Body of pancreas (tissue), 4 donors: ENCODE results near the gene AP1G1. TPM values are rescaled to one million over a fixed set of nuclear protein-coding genes. Genes with fewer than 3 reads are reported as not detected.

ENCODE experiments used
- ATAC-seq: fragments of 150-250 bp; one replicate; pipeline ENCODE4 v1.9.1; 2016
- DNase-seq, 4 donors: peaks; one replicate each; pipeline ENCODE4 v3.0.0-alpha.2; 2019
- H3K27ac ChIP-seq, 4 donors: fragments of 200-600 bp; sonication (generic); 1 replicate in 3 of 4; 2 replicates in 1 of 4; pipeline versions ENCODE4 v1.5.1 to v1.6.1; 2016 to 2019; ENCODE audit warnings: mild to moderate bottlenecking in 1 of 4, mixed read lengths in 1 of 4, moderate library complexity in 1 of 4
- H3K27me3 ChIP-seq, 2 donors: fragments of 200-600 bp; sonication (generic); one replicate each; pipeline ENCODE4 v1.6.0; 2016; ENCODE audit warnings: mild to moderate bottlenecking in 1 of 2
- H3K36me3 ChIP-seq, 2 donors: fragments of 200-600 bp; sonication (generic); replicated peaks in 1 of 2; 2 replicates each; pipeline ENCODE4 v1.5.1; 2016; ENCODE audit warnings: low read depth in 2 of 2; ENCODE audit not compliant: insufficient read depth in 1 of 2
- H3K4me1 ChIP-seq: fragments of 200-600 bp; sonication (generic); one replicate; pipeline ENCODE4 v1.6.0; 2016
- H3K4me3 ChIP-seq, 2 donors: fragments of 200-600 bp; sonication (generic); 1 replicate in 1 of 2; 2 replicates in 1 of 2; pipeline ENCODE4 v1.5.1; 2016 to 2019
- H3K9me3 ChIP-seq, 3 donors: fragments of 200-600 bp; sonication (generic); 1 replicate in 2 of 3; 2 replicates in 1 of 3; pipeline ENCODE4 v1.5.1; 2016
- CTCF ChIP-seq, 7 experiments: fragments of 450-650 bp in 4 of 7; fragments of 200-600 bp in 3 of 7; sonication (generic) in 3 of 7; IDR thresholded peaks; one replicate each; pipeline ENCODE4 v1.5.1; 2016 to 2019; ENCODE audit warnings: antibody characterized with exemption in 7 of 7
- POLR2A ChIP-seq, 3 donors: fragments of 450-650 bp; IDR thresholded peaks; one replicate each; pipeline ENCODE4 v1.6.1; 2016; ENCODE audit warnings: antibody characterized with exemption in 3 of 3, mild to moderate bottlenecking in 2 of 3
- WGBS, 2 donors: methylation state at CpG; one replicate each; pipeline ENCODE4 v1.1.5; 2017; 5-methylcytosine and 5-hydroxymethylcytosine counted together
- intact Hi-C: fragments of 100-400 bp; cut with DNase I; formaldehyde crosslinking; loops from one replicate; pipeline ENCODE4 v1.15.1; 2023
- total RNA-seq, 2 donors: library from RNA; depleted of rRNA; stranded (reverse); fragments of >200 nt; gene quantifications; one replicate each; pipeline ENCODE4 v1.1.0, GENCODE V29; 2016

AP1G1 gene
- total RNA-seq, 2 donors from 2014 or later: 58.1 to 84.7 TPM

GRCh38 chr16:71721066-71721740 lies 87.4 kb downstream of the AP1G1 start:
- TF ChIP-seq POLR2A (IDR thresholded peaks at IDR 0.05) (no peak), CTCF (IDR thresholded peaks at IDR 0.05) (no peak)
- Histone ChIP-seq H3K27ac (no peak overlapping the region), H3K4me1 (peaks cover 6% of the 10 kb centered on the region), H3K27me3 (no peaks in the 10 kb centered on the region), H3K4me3 (no peak overlapping the region), H3K9me3 (no peaks in the 10 kb centered on the region), H3K36me3 (no peaks in the 10 kb centered on the region)
- ATAC-seq (no peak), DNase-seq (no peak)
- WGBS, 2 donors: 73 to 74% methylated on average over 7 to 8 of the region's 8 CpGs
- intact Hi-C loops: no loop called here

DNA sequence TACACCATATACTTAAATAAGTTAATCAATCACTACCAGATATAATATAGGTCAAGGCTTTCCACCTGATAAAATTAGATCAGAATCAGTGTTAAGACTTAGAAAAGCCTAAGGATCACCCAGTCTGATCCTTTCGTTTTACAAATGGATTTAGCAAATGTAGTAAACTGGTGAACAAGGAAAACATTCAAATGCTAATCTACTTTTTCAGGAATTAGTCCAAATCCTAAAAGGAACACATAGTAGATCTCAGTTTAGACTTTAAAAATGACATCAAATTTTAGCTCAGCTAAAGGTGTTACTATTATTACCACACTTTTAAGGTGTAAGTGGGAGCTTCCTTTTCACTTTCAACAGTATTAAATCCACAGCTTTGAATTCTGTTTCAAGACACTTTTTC lies 96.1 kb downstream of the AP1G1 start:
- peaks cover 12% of the 10 kb centered on the region for H3K4me1 ChIP-seq
- no peak overlapping the region for H3K27ac ChIP-seq
- H3K9me3 ChIP-seq: no peaks in the 10 kb centered on the region
- H3K36me3 ChIP-seq: no peaks in the 10 kb centered on the region
- ATAC-seq (no peak), DNase-seq (no peak)
- H3K27me3 ChIP-seq: no peaks in the 10 kb centered on the region
- TF ChIP-seq CTCF (IDR thresholded peaks at IDR 0.05) (no peak), POLR2A (IDR thresholded peaks at IDR 0.05) (no peak)
- intact Hi-C loops: no loop called here
- WGBS, 2 donors: 42 to 52% methylated on average over 1 of the region's 1 CpG
- H3K4me3 ChIP-seq: no peak overlapping the region

GRCh38 chr16:71711789-71712188 lies 96.8 kb downstream of the AP1G1 start:
- TF ChIP-seq POLR2A (IDR thresholded peaks at IDR 0.05) (no peak), CTCF (IDR thresholded peaks at IDR 0.05) (no peak)
- no peaks in the 10 kb centered on the region for H3K27me3 ChIP-seq
- no peaks in the 10 kb centered on the region for H3K9me3 ChIP-seq
- H3K36me3 ChIP-seq: no peaks in the 10 kb centered on the region
- DNase-seq: no peak
- intact Hi-C loops: no loop called here
- WGBS, 2 donors: 25 to 37% methylated on average over 3 of the region's 3 CpGs
- H3K4me1 ChIP-seq: peaks cover 12% of the 10 kb centered on the region
- no peak for ATAC-seq
- H3K27ac ChIP-seq: no peak overlapping the region
- H3K4me3 ChIP-seq: no peak overlapping the region

GRCh38 chr16:71709229-71709781 lies 99.3 kb downstream of the AP1G1 start:
- no peaks in the 10 kb centered on the region for H3K36me3 ChIP-seq
- H3K9me3 ChIP-seq: no peaks in the 10 kb centered on the region
- ATAC-seq (no peak), DNase-seq (no peak)
- H3K27ac ChIP-seq: peak overlapping the region in 1 of 4 donors; percentile 12
- TF ChIP-seq POLR2A (IDR thresholded peaks at IDR 0.05): no peak
- TF ChIP-seq CTCF (IDR thresholded peaks at IDR 0.05): no peak
- peaks cover 12% of the 10 kb centered on the region for H3K4me1 ChIP-seq
- intact Hi-C loops: no loop called here
- 46 to 52% methylated on average over 2 of the region's 2 CpGs for WGBS, 2 donors
- no peaks in the 10 kb centered on the region for H3K27me3 ChIP-seq
- H3K4me3 ChIP-seq: no peak overlapping the region

DNA sequence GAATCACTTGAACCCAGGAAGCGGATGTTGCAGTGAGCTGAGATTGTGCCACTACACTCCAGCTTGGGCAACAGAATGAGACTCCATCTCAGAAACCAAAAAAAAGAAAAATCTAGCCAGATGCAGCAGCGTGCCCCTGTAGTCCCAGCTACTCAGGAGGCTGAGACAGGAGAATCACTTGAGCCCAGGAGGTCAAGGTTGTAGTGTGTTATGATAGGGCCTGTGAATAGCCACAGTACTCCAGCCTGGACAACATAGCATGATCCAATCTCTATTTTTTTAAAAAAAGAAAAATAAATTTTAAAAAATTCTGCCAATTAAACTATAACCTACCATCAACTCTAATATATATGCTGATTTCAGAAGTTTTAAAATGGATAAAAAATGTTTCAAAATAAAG lies 99.9 kb downstream of the AP1G1 start:
- Histone ChIP-seq H3K27me3 (no peaks in the 10 kb centered on the region), H3K4me3 (no peak overlapping the region), H3K36me3 (no peaks in the 10 kb centered on the region), H3K27ac (no peak overlapping the region), H3K4me1 (peaks cover 12% of the 10 kb centered on the region), H3K9me3 (no peaks in the 10 kb centered on the region)
- no peak for TF ChIP-seq CTCF (IDR thresholded peaks at IDR 0.05)
- TF ChIP-seq POLR2A (IDR thresholded peaks at IDR 0.05): no peak
- no peak for ATAC-seq
- intact Hi-C loops: no loop called here
- WGBS, 2 donors: 88 to 93% methylated on average over 2 of the region's 2 CpGs
- no peak for DNase-seq
